GM12864 (cell line): Measurements from ENCODE around the gene IQSEC1.

Experiments
- DNase-seq: peaks from one replicate; pipeline ENCODE4 v3.0.0-alpha.2; 2011; ENCODE audit warnings: low read depth
- H3K4me3 ChIP-seq: 2 replicates; pipeline ENCODE4 v1.5.1; 2011; ENCODE audit warnings: mild to moderate bottlenecking, low read depth, low read length, control low read depth
- TF ChIP-seq, protein P1 (sequence below): IDR thresholded peaks from 2 replicates; pipeline ENCODE4 v1.5.1; 2011; ENCODE audit warnings: low read depth, mild to moderate bottlenecking, moderate library complexity, low read length, control low read depth, inconsistent platforms; ENCODE audit errors: missing control alignments

IQSEC1 gene

DNA sequence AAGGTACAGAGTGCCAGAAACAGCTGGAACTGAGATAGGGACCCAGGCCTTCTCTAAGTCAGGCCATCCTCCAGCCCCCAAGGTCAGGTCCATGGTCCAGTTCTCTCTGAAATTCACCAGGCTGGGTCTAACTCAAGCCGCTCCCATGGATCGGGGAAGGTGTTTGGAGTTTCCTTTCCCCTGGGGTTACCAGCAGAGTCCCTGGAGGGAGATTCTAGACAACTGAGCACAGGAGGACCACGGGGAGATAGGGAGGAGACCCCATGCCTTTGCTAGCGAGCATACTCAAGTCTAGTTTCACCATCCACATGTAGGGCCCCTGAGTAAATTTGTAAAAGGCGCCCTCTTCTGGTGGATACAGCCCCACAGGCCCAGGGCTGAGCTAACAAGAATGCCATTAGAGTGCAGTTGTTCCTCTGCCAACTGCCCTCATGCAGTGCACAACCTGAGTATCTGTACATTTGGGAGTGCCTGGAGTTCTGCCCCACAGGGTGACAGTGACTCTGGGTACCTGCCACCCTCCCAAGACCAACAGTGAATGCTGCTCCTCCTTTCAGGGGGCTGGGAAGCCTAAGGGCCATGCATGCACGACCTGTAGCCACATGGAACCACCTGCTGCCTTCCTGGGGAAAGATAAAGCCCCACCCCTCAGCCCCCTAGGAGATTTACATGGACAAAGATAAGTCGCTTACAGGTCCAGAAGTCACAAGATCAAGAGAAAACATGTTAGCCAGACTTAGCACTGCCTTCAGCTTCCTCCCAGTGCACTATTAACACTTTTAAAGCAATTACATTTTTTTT lies 89.0 kb downstream of the IQSEC1 start:
- DNase-seq: no peak
- H3K4me3 ChIP-seq: no peak overlapping the region
- TF ChIP-seq, protein P1, sequence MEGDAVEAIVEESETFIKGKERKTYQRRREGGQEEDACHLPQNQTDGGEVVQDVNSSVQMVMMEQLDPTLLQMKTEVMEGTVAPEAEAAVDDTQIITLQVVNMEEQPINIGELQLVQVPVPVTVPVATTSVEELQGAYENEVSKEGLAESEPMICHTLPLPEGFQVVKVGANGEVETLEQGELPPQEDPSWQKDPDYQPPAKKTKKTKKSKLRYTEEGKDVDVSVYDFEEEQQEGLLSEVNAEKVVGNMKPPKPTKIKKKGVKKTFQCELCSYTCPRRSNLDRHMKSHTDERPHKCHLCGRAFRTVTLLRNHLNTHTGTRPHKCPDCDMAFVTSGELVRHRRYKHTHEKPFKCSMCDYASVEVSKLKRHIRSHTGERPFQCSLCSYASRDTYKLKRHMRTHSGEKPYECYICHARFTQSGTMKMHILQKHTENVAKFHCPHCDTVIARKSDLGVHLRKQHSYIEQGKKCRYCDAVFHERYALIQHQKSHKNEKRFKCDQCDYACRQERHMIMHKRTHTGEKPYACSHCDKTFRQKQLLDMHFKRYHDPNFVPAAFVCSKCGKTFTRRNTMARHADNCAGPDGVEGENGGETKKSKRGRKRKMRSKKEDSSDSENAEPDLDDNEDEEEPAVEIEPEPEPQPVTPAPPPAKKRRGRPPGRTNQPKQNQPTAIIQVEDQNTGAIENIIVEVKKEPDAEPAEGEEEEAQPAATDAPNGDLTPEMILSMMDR: peak; percentile 76

DNA sequence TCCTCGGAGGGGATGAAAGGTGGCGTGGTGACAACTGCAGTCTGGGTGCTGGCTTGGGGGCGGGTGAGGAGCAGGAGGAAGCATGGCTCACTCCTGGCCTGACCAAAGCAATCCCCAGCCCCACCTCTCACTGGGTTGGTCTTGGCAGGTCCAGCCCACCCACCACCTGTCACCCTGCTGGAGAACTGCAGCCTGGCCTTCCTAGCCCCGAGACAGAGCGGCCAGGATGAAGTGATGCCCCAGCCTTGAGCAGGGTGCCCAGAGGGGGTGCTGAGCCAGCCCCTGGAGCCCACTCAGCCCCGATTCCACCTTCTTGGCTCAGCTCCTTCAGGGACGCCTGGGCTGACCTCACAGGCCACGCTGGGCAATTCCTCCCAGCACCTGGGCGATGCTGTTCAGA lies 89.9 kb downstream of the IQSEC1 start:
- DNase-seq: no peak
- TF ChIP-seq, protein P1: no peak
- H3K4me3 ChIP-seq: no peak overlapping the region

DNA sequence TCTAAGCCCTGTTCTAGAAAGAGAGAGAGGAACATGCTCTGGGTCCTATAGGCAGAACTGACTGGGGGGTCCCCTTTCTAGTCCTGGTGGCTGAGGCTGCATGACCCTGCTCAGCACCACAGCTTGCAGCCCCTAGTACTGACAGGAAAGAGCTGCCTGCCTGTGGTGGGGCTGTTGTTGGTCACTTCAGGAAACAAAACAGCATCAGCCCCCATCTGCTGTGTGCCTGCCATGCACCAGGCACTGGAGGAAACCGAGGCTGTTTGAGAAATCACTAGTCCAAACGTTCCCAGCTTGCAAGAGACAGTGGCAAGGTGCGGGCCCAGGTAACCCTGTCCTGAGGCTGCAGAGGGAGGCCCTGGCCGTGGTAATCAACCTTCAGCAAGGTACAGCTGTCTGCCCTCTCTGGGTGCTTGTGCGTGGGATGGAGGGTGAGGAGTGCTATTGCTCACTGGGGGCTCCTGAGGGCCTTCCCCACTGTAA lies 90.6 kb downstream of the IQSEC1 start:
- no peak for DNase-seq
- H3K4me3 ChIP-seq: no peak overlapping the region

DNA sequence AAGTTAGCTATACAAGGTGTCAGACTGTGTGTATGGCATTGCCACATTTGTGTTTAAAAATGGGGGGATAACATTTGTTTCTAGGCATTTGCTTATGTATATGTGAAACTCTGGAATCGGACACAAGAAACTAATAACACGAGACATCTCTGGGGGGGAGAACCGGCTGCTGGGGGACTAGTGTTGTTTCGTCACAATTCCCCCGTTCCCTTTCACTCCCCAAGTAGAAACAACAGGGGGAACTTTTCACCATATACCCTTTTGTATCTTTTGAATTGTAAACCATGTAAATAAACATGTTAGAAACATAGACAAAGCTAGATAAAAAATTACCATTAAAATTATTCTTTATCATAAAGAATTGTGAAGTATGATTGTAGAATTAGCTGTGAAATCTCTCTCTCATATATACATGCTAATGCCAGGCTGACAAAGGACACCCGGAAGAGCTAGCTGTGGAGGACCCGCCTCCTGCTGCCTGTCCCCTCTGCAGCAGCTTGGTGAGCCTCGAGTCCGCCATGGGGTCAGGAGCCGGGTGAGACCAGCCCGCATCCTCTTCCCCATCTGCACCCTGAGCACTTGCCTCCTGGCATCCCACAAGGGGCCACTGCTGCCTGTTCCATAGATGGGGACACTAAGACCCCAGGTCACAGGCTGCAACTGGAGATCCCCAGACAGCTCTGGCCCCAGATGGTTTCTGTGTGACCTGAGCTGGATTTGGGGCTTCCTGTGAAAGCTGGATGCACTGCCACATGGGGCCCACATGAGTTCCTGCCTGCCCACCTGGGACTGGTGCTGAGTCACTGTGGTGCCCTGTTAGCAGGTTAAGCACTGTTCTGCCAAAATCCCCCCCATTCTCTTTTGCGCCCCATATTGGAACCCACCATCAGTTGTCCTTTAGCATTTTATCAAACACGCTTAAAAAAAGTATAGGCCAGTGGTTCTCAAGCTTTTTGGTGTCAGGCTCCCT lies 91.6 kb downstream of the IQSEC1 start:
- H3K4me3 ChIP-seq: no peak overlapping the region
- no peak for DNase-seq
- TF ChIP-seq, protein P1: no peak

More for the DNA sequence above, 90.6 kb downstream of the IQSEC1 start:
- TF ChIP-seq, protein P1: no peak

DNA sequence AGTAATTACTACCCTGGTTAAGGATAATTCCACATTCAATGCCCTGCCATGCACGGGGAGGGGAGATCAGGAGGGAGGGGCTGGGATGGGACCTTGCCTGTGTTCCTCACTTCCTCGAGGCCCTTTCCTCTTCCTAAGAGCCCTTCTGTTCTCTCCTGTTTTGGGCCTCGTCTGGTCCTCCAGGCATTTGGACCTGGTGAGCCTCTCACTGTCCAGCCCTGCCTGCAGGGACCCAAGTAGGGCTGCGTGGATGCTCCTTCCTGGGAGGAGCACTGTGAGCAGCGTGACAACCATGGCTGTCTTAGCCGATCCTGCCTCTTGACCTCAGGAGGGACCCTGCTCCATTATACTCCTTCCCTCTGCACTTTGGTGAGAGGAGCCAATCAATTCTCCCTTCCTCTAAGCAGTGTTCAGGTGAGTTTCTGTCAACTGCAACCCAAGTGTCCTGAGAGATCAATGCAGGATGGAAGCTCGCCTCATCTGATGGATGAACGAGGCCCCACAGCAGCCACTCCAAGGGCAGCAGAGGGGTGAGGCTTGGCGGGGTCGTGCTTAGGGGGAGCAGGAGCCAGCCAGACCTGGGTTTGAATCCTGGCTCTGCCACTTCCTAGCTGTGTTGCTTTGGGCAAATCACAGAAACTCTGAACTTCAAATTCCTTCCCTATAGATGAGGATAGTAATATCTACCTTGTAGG lies 92.5 kb downstream of the IQSEC1 start:
- H3K4me3 ChIP-seq: no peak overlapping the region
- TF ChIP-seq, protein P1: no peak
- DNase-seq: no peak

DNA sequence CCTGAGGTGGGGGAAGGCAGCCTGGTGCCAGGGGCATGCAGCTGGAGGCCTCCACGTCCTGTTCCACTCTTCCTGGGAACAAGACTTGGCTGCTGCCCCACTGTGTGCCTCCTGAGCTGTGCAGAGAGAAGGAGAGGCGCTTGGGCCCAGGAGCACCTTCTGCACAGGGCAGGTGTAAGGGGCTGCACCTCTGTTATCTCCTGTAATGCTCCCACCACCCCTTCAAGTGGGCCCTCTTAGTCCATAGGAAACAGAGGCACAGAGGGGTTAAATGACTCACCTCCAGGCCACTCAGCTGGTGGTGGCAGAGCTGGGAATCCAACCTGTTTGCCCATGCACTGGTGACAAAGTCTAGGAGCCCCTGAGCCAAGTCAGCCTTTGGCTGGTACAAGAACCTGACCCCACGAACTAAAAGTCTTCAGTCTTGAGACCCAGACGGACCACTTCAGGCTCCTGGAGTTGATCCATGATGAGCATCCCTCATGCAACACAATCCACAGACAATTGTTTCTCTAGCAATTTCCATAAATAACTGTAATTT lies 93.2 kb downstream of the IQSEC1 start:
- DNase-seq: no peak
- TF ChIP-seq, protein P1: no peak
- H3K4me3 ChIP-seq: no peak overlapping the region
